Panc1 (cell line): ENCODE data around the gene ANAPC15.

Experiments used
- POLR2AphosphoS5 ChIP-seq: IDR thresholded peaks from 2 replicates; pipeline ENCODE4 v1.6.1; 2012; ENCODE audit warnings: mild to moderate bottlenecking, low read depth, low read length, moderate library complexity
- TF ChIP-seq, protein P1 (sequence below): fragments of 450-650 bp; IDR thresholded peaks from 2 replicates; pipeline ENCODE4 v1.5.1; 2017; ENCODE audit warnings: mild to moderate bottlenecking
- TF ChIP-seq, protein P2 (sequence below), 2 experiments: IDR thresholded peaks; 2 replicates each; pipeline ENCODE4 v1.6.1; 2011 to 2012; ENCODE audit warnings: low read depth in 2 of 2, control low read depth in 1 of 2, low read length in 1 of 2, mild to moderate bottlenecking in 1 of 2, moderate library complexity in 1 of 2; ENCODE audit not compliant: insufficient read depth in 1 of 2

DNA sequence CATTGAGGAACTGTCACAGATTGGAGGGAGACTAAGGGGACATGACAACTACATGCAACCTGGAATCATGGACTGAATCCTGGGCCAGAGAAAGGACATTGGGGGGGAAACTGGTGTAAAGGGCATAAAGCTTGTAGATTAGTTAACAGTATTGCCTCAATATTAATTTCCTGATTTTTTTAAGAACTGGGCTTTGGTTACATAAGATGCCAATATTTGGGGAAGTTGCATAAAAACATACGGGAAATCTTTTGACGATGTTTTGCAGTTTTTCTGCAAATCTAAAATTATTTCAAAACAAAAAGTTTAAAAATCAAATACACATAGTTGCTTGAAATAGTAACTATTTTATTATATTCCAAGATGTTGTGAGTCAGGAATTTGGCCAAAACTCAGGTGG, 20.2 kb upstream of the ANAPC15 start:
- TF ChIP-seq, protein P1, sequence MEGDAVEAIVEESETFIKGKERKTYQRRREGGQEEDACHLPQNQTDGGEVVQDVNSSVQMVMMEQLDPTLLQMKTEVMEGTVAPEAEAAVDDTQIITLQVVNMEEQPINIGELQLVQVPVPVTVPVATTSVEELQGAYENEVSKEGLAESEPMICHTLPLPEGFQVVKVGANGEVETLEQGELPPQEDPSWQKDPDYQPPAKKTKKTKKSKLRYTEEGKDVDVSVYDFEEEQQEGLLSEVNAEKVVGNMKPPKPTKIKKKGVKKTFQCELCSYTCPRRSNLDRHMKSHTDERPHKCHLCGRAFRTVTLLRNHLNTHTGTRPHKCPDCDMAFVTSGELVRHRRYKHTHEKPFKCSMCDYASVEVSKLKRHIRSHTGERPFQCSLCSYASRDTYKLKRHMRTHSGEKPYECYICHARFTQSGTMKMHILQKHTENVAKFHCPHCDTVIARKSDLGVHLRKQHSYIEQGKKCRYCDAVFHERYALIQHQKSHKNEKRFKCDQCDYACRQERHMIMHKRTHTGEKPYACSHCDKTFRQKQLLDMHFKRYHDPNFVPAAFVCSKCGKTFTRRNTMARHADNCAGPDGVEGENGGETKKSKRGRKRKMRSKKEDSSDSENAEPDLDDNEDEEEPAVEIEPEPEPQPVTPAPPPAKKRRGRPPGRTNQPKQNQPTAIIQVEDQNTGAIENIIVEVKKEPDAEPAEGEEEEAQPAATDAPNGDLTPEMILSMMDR, result no peak
- TF ChIP-seq POLR2AphosphoS5, result no peak
- TF ChIP-seq, protein P2, sequence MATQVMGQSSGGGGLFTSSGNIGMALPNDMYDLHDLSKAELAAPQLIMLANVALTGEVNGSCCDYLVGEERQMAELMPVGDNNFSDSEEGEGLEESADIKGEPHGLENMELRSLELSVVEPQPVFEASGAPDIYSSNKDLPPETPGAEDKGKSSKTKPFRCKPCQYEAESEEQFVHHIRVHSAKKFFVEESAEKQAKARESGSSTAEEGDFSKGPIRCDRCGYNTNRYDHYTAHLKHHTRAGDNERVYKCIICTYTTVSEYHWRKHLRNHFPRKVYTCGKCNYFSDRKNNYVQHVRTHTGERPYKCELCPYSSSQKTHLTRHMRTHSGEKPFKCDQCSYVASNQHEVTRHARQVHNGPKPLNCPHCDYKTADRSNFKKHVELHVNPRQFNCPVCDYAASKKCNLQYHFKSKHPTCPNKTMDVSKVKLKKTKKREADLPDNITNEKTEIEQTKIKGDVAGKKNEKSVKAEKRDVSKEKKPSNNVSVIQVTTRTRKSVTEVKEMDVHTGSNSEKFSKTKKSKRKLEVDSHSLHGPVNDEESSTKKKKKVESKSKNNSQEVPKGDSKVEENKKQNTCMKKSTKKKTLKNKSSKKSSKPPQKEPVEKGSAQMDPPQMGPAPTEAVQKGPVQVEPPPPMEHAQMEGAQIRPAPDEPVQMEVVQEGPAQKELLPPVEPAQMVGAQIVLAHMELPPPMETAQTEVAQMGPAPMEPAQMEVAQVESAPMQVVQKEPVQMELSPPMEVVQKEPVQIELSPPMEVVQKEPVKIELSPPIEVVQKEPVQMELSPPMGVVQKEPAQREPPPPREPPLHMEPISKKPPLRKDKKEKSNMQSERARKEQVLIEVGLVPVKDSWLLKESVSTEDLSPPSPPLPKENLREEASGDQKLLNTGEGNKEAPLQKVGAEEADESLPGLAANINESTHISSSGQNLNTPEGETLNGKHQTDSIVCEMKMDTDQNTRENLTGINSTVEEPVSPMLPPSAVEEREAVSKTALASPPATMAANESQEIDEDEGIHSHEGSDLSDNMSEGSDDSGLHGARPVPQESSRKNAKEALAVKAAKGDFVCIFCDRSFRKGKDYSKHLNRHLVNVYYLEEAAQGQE (IDR thresholded peaks at IDR 0.05; ENCODE audit: insufficient read depth in 1 of 2, low read depth in 2 of 2, low read length in 1 of 2), result no peak
